GM19372 (cell line): Measurements from ENCODE around the gene RAPSN.

ENCODE experiments used
- ATAC-seq: cut with Tn5 transposase; IDR thresholded peaks from one replicate; pipeline ENCODE4 v1.9.1; 2021; ENCODE audit warnings: mild to moderate bottlenecking, low read depth, moderate library complexity; ENCODE audit not compliant: unreplicated experiment

The RAPSN gene

DNA sequence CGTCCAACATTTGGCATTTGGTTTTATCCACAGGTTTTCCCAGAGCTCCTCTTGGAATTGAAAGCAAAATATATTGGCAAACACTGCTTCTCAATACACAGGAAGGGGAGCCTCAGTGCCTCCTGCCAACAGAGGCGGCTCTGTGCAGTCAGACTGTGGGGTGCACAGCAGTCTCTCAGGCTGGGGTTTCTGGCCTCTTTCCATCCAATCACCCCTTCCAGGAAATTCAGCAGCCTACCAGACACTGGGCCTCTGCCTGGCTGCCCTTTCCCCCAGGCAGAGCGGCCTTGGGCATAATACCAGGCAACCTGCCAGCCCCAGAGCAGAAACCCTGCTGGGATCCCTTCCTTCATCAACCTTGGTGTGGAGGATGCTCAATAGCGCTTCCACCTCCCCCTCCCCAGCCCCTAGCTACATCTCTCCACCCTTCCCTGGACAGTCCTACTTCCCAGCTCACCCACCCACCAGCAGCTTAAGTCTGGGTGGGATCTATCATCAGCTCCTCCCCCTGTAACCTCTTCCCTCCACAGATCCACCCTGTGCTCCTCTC, 17.8 kb upstream of the RAPSN start:
- no peak for ATAC-seq

DNA sequence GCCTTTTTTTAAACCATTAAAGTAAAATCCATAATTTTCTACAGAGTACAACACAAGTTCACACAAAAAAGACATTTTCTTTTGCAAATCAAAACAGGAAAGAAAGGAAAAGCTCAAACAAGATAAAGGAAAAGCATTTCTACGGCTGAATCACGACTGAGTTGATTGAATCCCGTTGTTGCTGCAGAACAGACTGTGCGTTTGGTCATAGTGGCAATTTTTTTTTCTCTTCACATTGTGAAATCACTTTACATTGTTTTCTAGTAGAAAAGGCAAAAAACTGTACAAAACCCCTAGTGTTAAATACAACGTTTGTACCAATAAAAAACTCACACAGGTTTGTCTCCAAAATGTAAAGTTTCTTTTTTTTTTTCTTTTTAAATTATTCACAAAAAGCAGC, 17.3 kb upstream of the RAPSN start:
- no peak for ATAC-seq

DNA sequence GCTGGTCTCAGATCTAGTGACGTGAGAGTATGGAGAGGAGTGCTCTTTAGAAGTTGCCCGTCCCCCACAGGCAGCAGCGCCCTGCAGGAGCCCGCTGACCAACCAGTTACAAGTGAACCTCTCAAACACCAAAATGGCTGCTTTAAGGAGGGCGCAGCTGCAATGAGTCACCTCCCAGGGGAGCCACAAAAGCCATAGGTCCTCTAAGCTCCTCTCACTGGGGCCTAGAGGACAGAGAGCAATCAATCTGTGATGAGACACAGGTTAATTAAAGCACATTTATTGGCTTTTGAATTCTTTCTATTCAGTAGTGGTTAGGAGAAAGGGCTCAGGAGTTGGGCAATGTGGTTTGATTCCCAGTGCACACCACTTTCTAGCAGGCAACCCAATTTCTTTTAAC, 15.5 kb upstream of the RAPSN start:
- no peak for ATAC-seq

GRCh38 chr11:47461876-47462275, 12.9 kb upstream of the RAPSN start:
- ATAC-seq, result no peak

- ATAC-seq, result no peak
These were observed 11.8 kb upstream of the RAPSN start for GRCh38 chr11:47460571-47461235.

- peak; percentile 75 for ATAC-seq
These were observed 5.3 kb upstream of the RAPSN start for GRCh38 chr11:47454258-47454671.

GRCh38 chr11:47453365-47453764, 4.4 kb upstream of the RAPSN start:
- ATAC-seq, result no peak

DNA sequence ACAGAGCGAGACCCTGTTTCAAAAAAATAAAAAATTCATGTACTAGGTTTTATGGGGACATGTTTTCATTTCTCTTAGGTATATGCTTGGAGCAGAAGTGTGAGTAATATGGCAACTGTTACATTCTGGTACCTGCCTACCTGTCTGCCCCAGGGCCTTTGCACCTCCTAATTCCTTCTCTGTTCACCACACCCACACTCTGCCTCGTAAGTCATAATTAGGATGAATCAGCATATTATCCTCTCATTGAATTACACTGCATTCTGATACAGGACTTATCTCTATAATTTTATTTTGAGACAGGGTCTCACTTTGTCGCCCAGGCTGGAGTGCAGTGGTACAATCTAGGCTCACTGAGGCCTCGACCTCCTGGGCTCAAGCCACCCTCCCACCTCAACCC, 3.1 kb upstream of the RAPSN start:
- ATAC-seq, result no peak

DNA sequence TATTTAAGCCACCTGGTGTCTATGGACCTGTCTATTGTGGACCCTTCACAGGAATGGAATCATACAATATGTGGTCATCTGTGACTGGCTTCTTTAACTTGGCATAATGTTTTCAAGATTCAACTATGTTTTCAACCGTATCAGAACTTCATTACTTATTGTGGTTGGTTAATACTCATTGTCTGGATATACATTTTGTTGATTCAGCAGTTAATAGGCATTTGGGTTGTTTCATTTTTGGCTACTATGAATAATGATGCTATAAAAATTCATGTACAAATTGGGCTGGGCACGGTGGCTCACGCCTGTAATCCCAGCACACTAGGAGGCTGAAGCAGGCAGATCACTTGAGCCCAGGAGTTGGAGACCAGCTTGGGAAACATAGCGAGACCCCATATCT, 2.5 kb upstream of the RAPSN start:
- no peak for ATAC-seq

- no peak for ATAC-seq
These were observed 605 bp upstream of the RAPSN start for GRCh38 chr11:47449541-47449940.

DNA sequence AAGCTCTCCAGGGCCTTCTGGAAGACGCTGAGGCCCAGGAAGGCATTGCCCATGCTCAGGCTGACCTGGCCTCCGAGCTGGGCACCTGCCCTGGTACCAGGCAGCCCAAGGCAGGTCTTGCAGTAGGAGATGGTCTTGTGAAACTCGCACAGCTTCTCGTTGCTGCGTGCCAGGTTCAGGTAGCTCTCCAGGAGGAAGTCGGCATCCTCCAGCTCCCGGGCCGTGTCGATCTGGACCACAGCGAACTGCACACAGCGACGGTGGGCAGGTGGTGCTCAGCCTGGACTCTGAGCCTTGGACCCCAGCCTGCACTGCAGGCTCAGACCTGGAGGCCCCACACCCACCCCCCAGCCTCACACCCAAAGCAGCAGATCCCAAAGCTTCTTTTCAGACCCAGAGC, 1.0 kb downstream of the RAPSN start:
- ATAC-seq, result no peak

DNA sequence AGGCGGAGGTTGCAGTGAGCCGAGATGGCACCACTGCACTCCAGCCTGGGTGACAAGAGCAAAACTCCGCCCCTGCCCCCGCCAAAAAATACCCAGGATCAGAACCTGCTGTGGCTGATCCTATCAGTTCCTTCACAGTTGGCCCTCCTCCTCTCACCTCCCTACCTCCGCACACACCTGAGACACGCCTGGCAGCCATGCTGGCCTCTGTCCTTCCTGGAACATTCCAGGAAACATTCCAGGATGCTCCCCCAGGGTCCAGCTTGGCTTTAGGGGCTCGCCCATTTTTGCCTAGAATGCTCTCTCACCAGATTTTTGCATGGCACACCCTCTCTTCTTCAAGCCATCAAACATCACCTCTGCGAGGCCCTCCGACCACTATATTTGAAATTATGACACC, 2.1 kb downstream of the RAPSN start:
- no peak for ATAC-seq

DNA sequence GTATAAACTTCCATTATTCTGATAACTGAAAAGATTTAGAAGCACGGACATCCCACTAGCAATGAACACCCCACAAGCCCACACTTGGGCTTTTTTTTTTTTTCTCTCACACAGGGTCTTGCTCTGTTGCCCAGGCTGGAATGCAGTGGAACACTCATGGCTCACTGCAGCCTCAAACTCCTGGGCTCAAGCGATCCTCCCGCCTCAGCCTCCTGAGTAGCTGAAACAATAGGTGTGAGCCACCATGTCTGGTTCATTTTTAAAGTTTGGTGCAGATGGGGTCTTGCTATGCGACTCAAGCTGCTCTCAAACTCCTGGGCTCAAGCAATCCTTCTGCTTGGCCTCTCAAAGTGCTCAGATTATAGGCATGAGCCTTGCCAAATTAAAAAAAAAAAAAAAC, 3.1 kb downstream of the RAPSN start:
- no peak for ATAC-seq

DNA sequence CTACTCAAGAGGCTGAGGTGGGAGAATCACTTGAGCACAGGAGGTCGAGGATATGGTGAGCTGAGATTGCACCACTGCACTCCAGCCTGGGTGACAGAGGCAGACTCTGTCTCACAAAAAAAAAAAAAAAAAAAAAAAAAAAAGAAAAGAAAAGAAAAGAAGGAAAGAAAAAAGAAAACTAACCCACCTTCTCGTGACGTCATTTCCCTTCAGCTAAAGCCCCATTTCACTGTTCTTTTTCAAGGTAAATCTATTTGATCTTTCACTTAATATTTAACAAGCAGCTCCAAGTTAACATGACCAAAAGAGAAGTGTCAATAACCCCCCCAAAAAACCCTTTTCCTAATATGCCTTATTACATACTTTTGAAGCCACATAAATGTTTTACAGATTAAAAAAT, 5.1 kb downstream of the RAPSN start:
- no peak for ATAC-seq

- ATAC-seq, result no peak
These were observed 5.8 kb downstream of the RAPSN start for GRCh38 chr11:47443028-47443700.

GRCh38 chr11:47442514-47442913, 6.4 kb downstream of the RAPSN start:
- ATAC-seq, result no peak

DNA sequence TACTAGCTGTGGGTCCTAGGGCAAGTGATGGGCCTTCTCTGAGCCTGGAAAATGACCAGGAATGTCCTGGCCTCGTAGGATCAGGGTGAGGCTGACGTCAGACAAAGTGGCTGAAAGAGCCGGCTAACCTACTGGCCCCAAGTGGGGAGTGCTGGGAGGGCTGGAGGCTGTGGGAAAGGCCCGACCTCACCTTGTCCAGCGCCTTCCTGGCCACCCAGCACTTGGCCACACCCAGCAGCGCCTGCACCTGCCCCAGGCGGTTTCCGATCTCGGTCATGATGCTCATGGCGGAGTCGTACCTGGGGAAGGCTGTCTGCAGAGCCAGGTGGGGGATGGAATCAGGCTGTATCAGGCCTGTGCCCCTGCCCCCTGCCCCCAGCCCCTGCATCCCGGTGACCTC, 7.5 kb downstream of the RAPSN start:
- ATAC-seq, result no peak

GRCh38 chr11:47440054-47440476, 8.9 kb downstream of the RAPSN start:
- ATAC-seq, result no peak

GRCh38 chr11:47438721-47439120, 10.2 kb downstream of the RAPSN start:
- ATAC-seq, result no peak

DNA sequence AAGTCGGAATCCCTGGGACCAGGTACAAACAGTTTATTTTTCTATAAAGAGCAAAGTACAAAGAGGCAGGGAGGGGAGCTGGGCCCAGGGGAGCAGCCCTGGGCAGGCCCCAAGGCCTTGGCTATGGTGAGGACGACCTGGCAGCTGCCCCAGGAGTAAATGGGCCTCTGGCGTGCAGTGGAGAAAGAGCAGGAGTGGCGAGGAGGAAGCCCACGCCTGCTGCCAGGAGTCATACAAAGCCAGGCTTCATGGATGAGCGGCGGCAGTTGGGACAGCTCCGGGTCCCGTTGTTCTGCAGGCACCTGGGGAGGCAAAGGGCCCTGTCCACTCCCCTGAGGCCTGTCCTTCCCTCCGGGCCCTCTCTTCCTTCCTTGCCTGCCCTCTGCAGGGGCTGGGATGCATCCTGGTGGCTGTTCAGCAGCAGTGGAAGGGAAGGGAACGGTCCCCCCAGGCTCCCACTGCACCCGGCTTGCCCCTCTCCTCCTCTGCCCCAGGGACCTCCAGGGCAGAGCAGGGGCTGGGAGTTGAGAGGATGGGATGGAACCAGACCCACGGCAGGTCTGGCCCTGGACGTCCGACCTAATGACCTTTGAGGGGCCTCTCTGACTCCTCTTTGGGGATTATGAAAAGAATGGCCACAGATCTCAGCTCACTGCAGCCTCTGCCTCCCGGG, 11.1 kb downstream of the RAPSN start:
- ATAC-seq, result no peak

DNA sequence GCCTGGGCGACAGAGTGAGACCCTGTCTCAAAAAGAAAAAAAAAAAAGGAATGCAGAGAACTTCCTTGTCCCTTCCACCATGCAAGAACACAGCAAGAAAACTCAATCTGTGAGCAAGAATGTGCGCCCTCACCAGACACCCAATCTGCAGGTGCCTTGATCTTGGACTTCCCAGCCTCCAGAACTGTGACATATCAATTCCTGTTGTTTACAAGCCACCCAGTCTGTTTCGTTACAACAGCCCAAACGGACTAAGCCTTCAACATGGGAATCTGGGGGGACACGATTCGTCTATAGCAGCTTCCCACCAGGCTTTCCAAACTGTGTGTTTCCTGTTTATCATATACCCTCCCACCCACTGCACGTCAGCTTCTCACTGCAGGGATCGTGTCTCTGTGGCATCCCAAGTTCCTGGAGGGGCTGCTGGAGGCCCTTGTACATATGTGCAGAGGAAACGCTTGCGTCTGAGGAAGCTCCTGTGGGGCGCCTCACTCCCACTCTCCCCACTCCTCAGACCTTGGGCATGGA, 11.7 kb downstream of the RAPSN start:
- no peak for ATAC-seq
